Ishikawa (cell line): ENCODE results near the gene DYNLRB2.

Source experiments
- EP300 ChIP-seq: IDR thresholded peaks from 2 replicates; pipeline ENCODE4 v1.6.1; 2012; ENCODE audit warnings: borderline replicate concordance
- TEAD4 ChIP-seq: IDR thresholded peaks from 2 replicates; pipeline ENCODE4 v1.6.1; 2012
- YY1 ChIP-seq: IDR thresholded peaks from 2 replicates; pipeline ENCODE4 v1.6.1; 2012; ENCODE audit warnings: low read depth

GRCh38 chr16:80500116-80500859 lies 40.5 kb upstream of the DYNLRB2 start:
- TF ChIP-seq EP300 (no peak), TEAD4 (no peak), YY1 (no peak)
